Memory B cell (primary cell): ENCODE measurements around the gene PLAC1.

ENCODE experiments used
- ATAC-seq: fragments of 150-1000 bp; cut with Tn5 transposase; 2 replicates; pipeline ENCODE4 v1.10.0; 2021; ENCODE audit warnings: low read depth, mild to moderate bottlenecking, moderate library complexity
- DNase-seq, 2 donors: peaks; one replicate each; pipeline ENCODE4 v3.0.0; 2022; ENCODE audit warnings: low spot score in 2 of 2
- H3K27ac Mint-ChIP-seq: one replicate; pipeline ENCODE4 v1.8.0; 2022; ENCODE audit warnings: mild to moderate bottlenecking, moderate library complexity, mixed read lengths
- H3K27me3 Mint-ChIP-seq: one replicate; pipeline ENCODE4 v1.8.0; 2022; ENCODE audit warnings: mixed read lengths
- H3K36me3 Mint-ChIP-seq: one replicate; pipeline ENCODE4 v1.8.0; 2022; ENCODE audit warnings: mild to moderate bottlenecking, mixed read lengths
- H3K4me1 Mint-ChIP-seq: one replicate; pipeline ENCODE4 v1.8.0; 2022; ENCODE audit warnings: mixed read lengths
- H3K4me3 Mint-ChIP-seq: one replicate; pipeline ENCODE4 v1.8.0; 2022; ENCODE audit warnings: mild to moderate bottlenecking, moderate library complexity, mixed read lengths
- H3K9me3 Mint-ChIP-seq: one replicate; pipeline ENCODE4 v1.8.0; 2022; ENCODE audit warnings: mixed read lengths

The PLAC1 gene

GRCh38 chrX:134658002-134658759 is at the start of gene PLAC1:
PLAC1 (minus strand) TSS chrX:134658471; CDS start chrX:134566682, 91,789 bp downstream.
- H3K9me3 Mint-ChIP-seq, result no peaks in the 10 kb centered on the region
- H3K36me3 Mint-ChIP-seq, result no peaks in the 10 kb centered on the region
- no peak within 1 kb of the TSS for H3K4me3 Mint-ChIP-seq
- DNase-seq (no peak), ATAC-seq (no peak)
- peaks cover 2% of the 10 kb centered on the region for H3K27me3 Mint-ChIP-seq
- H3K4me1 Mint-ChIP-seq, result no peaks in the 10 kb centered on the region
- H3K27ac Mint-ChIP-seq, result no peak within 1 kb of the TSS

GRCh38 chrX:134706138-134706537 is 47.9 kb upstream of the PLAC1 start:
- ATAC-seq (no peak), DNase-seq (no peak)
- Mint-ChIP-seq H3K9me3 (no peaks in the 10 kb centered on the region), H3K4me1 (no peaks in the 10 kb centered on the region), H3K4me3 (no peak overlapping the region), H3K27ac (no peak overlapping the region), H3K36me3 (no peaks in the 10 kb centered on the region), H3K27me3 (no peaks in the 10 kb centered on the region)

- Mint-ChIP-seq H3K36me3 (no peaks in the 10 kb centered on the region), H3K9me3 (no peaks in the 10 kb centered on the region), H3K4me3 (no peak overlapping the region), H3K4me1 (no peaks in the 10 kb centered on the region), H3K27me3 (peaks cover 6% of the 10 kb centered on the region), H3K27ac (no peak overlapping the region)
- DNase-seq (no peak), ATAC-seq (no peak)
These were observed 37.7 kb upstream of the PLAC1 start for GRCh38 chrX:134695999-134696398.

GRCh38 chrX:134694333-134695322 is 36.4 kb upstream of the PLAC1 start:
- H3K4me3 Mint-ChIP-seq, result no peak overlapping the region
- ATAC-seq (no peak), DNase-seq (no peak)
- H3K9me3 Mint-ChIP-seq, result no peaks in the 10 kb centered on the region
- H3K4me1 Mint-ChIP-seq, result no peaks in the 10 kb centered on the region
- H3K27me3 Mint-ChIP-seq, result peaks cover 6% of the 10 kb centered on the region
- no peak overlapping the region for H3K27ac Mint-ChIP-seq
- H3K36me3 Mint-ChIP-seq, result no peaks in the 10 kb centered on the region

- H3K27ac Mint-ChIP-seq, result no peak overlapping the region
- no peak for DNase-seq
- peaks cover 5% of the 10 kb centered on the region for H3K27me3 Mint-ChIP-seq
- no peak overlapping the region for H3K4me3 Mint-ChIP-seq
- H3K4me1 Mint-ChIP-seq, result no peaks in the 10 kb centered on the region
- H3K9me3 Mint-ChIP-seq, result no peaks in the 10 kb centered on the region
- H3K36me3 Mint-ChIP-seq, result no peaks in the 10 kb centered on the region
- ATAC-seq, result no peak
These were observed 35.4 kb upstream of the PLAC1 start for GRCh38 chrX:134693644-134694043.

- H3K27me3 Mint-ChIP-seq, result peaks cover 3% of the 10 kb centered on the region
- no peaks in the 10 kb centered on the region for H3K36me3 Mint-ChIP-seq
- no peak overlapping the region for H3K4me3 Mint-ChIP-seq
- H3K27ac Mint-ChIP-seq, result no peak overlapping the region
- no peaks in the 10 kb centered on the region for H3K9me3 Mint-ChIP-seq
- ATAC-seq (no peak), DNase-seq (no peak)
- no peaks in the 10 kb centered on the region for H3K4me1 Mint-ChIP-seq
These were observed 34.7 kb upstream of the PLAC1 start for GRCh38 chrX:134692990-134693389.

- no peak overlapping the region for H3K27ac Mint-ChIP-seq
- H3K36me3 Mint-ChIP-seq, result no peaks in the 10 kb centered on the region
- peaks cover 3% of the 10 kb centered on the region for H3K27me3 Mint-ChIP-seq
- ATAC-seq, result no peak
- H3K9me3 Mint-ChIP-seq, result no peaks in the 10 kb centered on the region
- no peak overlapping the region for H3K4me3 Mint-ChIP-seq
- DNase-seq, result no peak
- no peaks in the 10 kb centered on the region for H3K4me1 Mint-ChIP-seq
These were observed 34.0 kb upstream of the PLAC1 start for GRCh38 chrX:134692233-134692632.

GRCh38 chrX:134691453-134691852 is 33.2 kb upstream of the PLAC1 start:
- no peaks in the 10 kb centered on the region for H3K4me1 Mint-ChIP-seq
- no peaks in the 10 kb centered on the region for H3K36me3 Mint-ChIP-seq
- H3K9me3 Mint-ChIP-seq, result no peaks in the 10 kb centered on the region
- ATAC-seq (no peak), DNase-seq (no peak)
- no peak overlapping the region for H3K4me3 Mint-ChIP-seq
- H3K27ac Mint-ChIP-seq, result no peak overlapping the region
- H3K27me3 Mint-ChIP-seq, result peaks cover 3% of the 10 kb centered on the region

GRCh38 chrX:134688839-134689238 is 30.6 kb upstream of the PLAC1 start:
- H3K27ac Mint-ChIP-seq, result no peak overlapping the region
- no peak overlapping the region for H3K4me3 Mint-ChIP-seq
- ATAC-seq (no peak), DNase-seq (no peak)
- no peaks in the 10 kb centered on the region for H3K9me3 Mint-ChIP-seq
- peaks cover 3% of the 10 kb centered on the region for H3K27me3 Mint-ChIP-seq
- H3K36me3 Mint-ChIP-seq, result no peaks in the 10 kb centered on the region
- H3K4me1 Mint-ChIP-seq, result no peaks in the 10 kb centered on the region

- no peak for DNase-seq
These were observed 30.0 kb upstream of the PLAC1 start for GRCh38 chrX:134688031-134688823.

GRCh38 chrX:134685668-134686067 is 27.4 kb upstream of the PLAC1 start:
- Mint-ChIP-seq H3K9me3 (no peaks in the 10 kb centered on the region), H3K4me1 (no peaks in the 10 kb centered on the region), H3K27ac (no peak overlapping the region), H3K27me3 (peaks cover 3% of the 10 kb centered on the region), H3K4me3 (no peak overlapping the region), H3K36me3 (no peaks in the 10 kb centered on the region)
- DNase-seq (no peak), ATAC-seq (no peak)

More at GRCh38 chrX:134688031-134688823, 30.0 kb upstream of the PLAC1 start:
- H3K4me1 Mint-ChIP-seq, result no peaks in the 10 kb centered on the region
- no peak for ATAC-seq
- H3K9me3 Mint-ChIP-seq, result no peaks in the 10 kb centered on the region
- no peak overlapping the region for H3K4me3 Mint-ChIP-seq
- H3K27ac Mint-ChIP-seq, result no peak overlapping the region
- H3K36me3 Mint-ChIP-seq, result no peaks in the 10 kb centered on the region
- peaks cover 3% of the 10 kb centered on the region for H3K27me3 Mint-ChIP-seq

GRCh38 chrX:134684956-134685355 is 26.7 kb upstream of the PLAC1 start:
- Mint-ChIP-seq H3K4me1 (no peaks in the 10 kb centered on the region), H3K9me3 (no peaks in the 10 kb centered on the region), H3K4me3 (no peak overlapping the region), H3K27me3 (peaks cover 3% of the 10 kb centered on the region), H3K36me3 (no peaks in the 10 kb centered on the region), H3K27ac (no peak overlapping the region)
- DNase-seq, result no peak
- ATAC-seq, result no peak

- H3K9me3 Mint-ChIP-seq, result no peaks in the 10 kb centered on the region
These were observed 25.2 kb upstream of the PLAC1 start for GRCh38 chrX:134683351-134684005.

More at GRCh38 chrX:134683351-134684005, 25.2 kb upstream of the PLAC1 start:
- ATAC-seq (no peak), DNase-seq (no peak)
- Mint-ChIP-seq H3K4me1 (no peaks in the 10 kb centered on the region), H3K36me3 (no peaks in the 10 kb centered on the region), H3K27me3 (no peaks in the 10 kb centered on the region), H3K4me3 (no peak overlapping the region), H3K27ac (no peak overlapping the region)
